Suprapubic skin (tissue), 4 donors: Measurements from ENCODE around the gene SPRED1. TPM values are rescaled to one million over a fixed set of nuclear protein-coding genes. Genes with fewer than 3 reads are reported as not detected.

ENCODE experiments used
- DNase-seq, 2 donors: peaks; one replicate each; pipeline ENCODE4 v3.0.0-alpha.2; 2019; ENCODE audit warnings: low spot score in 2 of 2
- H3K27ac ChIP-seq: fragments of 200-600 bp; sonication (generic); one replicate; pipeline ENCODE4 v1.5.1; 2019
- H3K27me3 ChIP-seq: fragments of 200-600 bp; sonication (generic); one replicate; pipeline ENCODE4 v1.5.1; 2019
- H3K36me3 ChIP-seq: fragments of 200-600 bp; sonication (generic); one replicate; pipeline ENCODE4 v1.5.1; 2019
- H3K4me1 ChIP-seq: fragments of 200-600 bp; sonication (generic); one replicate; pipeline ENCODE4 v1.5.1; 2019
- H3K4me3 ChIP-seq: fragments of 200-600 bp; sonication (generic); one replicate; pipeline ENCODE4 v1.5.1; 2019; ENCODE audit warnings: mild to moderate bottlenecking
- H3K9me3 ChIP-seq: fragments of 200-600 bp; sonication (generic); one replicate; pipeline ENCODE4 v1.5.1; 2019
- CTCF ChIP-seq, 2 donors: fragments of 200-600 bp in 1 of 2; fragments of 450-650 bp in 1 of 2; sonication (generic) in 1 of 2; IDR thresholded peaks; one replicate each; pipeline ENCODE4 v1.5.1; 2016 to 2019; ENCODE audit warnings: antibody characterized with exemption in 2 of 2, mild to moderate bottlenecking in 1 of 2, moderate library complexity in 1 of 2
- EP300 ChIP-seq: sonication (generic); formaldehyde crosslinking; IDR thresholded peaks from one replicate; pipeline ENCODE4 v1.6.1; 2017; ENCODE audit warnings: antibody characterized with exemption
- POLR2A ChIP-seq, 2 donors: fragments of 450-650 bp; IDR thresholded peaks; one replicate each; pipeline ENCODE4 v1.6.1; 2017; ENCODE audit warnings: antibody characterized with exemption in 2 of 2, mild to moderate bottlenecking in 2 of 2, moderate library complexity in 2 of 2
- POLR2AphosphoS5 ChIP-seq, 3 donors: sonication (generic); formaldehyde crosslinking; IDR thresholded peaks; one replicate each; pipeline ENCODE4 v1.6.1; 2017; ENCODE audit warnings: antibody characterized with exemption in 3 of 3
- WGBS: methylation state at CpG from one replicate; pipeline ENCODE4 v1.1.5; 2018; 5-methylcytosine and 5-hydroxymethylcytosine counted together
- total RNA-seq, 4 donors: library from RNA; depleted of rRNA; stranded (reverse); fragments of >200 nt; gene quantifications; one replicate each; pipeline ENCODE4 v1.1.0, GENCODE V29; 2016

The SPRED1 gene
- total RNA-seq, 4 donors from 2014 or later, result 8.8 to 17.6 (median 12.8) TPM

GRCh38 chr15:38217191-38217595 is 35.4 kb upstream of the SPRED1 start:
- H3K9me3 ChIP-seq, result no peaks in the 10 kb centered on the region
- H3K27ac ChIP-seq, result peak overlapping the region; percentile 75
- H3K4me3 ChIP-seq, result no peak overlapping the region
- no peaks in the 10 kb centered on the region for H3K27me3 ChIP-seq
- 52% methylated on average over 3 of the region's 3 CpGs for WGBS
- H3K4me1 ChIP-seq, result peaks cover 20% of the 10 kb centered on the region
- TF ChIP-seq POLR2AphosphoS5 (IDR thresholded peaks at IDR 0.05), result no peak
- TF ChIP-seq EP300, result no peak
- TF ChIP-seq POLR2A (IDR thresholded peaks at IDR 0.05), result no peak
- DNase-seq, result no peak
- H3K36me3 ChIP-seq, result no peaks in the 10 kb centered on the region

DNA sequence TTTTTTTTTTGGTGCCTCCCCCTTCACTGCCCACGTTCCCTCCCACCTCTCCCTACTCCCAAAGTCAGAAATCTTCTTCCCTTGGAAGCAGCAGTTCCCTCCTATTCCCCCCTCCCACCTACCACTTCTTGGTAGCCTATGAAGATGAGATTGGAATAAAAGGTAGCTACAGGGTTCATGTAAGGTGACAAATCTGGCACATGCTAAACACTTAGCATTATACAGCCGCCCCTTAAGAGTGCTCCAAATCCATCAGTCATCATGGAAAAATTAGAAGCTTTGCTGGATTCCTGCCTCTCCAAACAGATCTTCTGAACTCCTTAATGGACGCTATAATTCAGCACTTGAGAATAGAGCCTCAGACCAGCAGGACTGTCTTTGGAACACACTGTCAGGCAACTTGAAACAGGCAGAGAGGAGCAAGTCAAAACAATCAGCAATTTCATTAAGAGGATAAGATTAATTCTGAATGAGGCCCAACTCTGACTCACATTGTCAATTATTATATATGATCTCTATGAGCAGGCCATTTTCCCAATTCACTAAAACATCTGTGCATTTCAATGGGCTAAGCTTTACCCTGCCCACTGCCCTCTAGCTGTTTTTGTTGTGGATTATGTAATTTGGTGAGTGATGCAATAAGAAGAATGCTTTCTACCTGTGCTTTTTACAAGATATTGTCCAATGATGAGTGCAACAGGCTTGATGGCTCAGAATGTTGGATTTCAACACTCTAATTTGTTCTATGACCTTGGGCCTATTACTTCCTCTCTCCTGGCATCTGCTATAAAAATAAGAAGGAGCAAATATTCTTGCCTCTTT is 34.6 kb upstream of the SPRED1 start:
- H3K9me3 ChIP-seq, result no peaks in the 10 kb centered on the region
- H3K4me1 ChIP-seq, result peaks cover 20% of the 10 kb centered on the region
- DNase-seq, result no peak
- 47% methylated on average over 3 of the region's 3 CpGs for WGBS
- H3K36me3 ChIP-seq, result no peaks in the 10 kb centered on the region
- no peak overlapping the region for H3K4me3 ChIP-seq
- no peak for TF ChIP-seq EP300
- TF ChIP-seq CTCF (IDR thresholded peaks at IDR 0.05), result no peak
- TF ChIP-seq POLR2A (IDR thresholded peaks at IDR 0.05), result no peak
- no peak for TF ChIP-seq POLR2AphosphoS5 (IDR thresholded peaks at IDR 0.05)
- no peaks in the 10 kb centered on the region for H3K27me3 ChIP-seq
- H3K27ac ChIP-seq, result peak overlapping the region; percentile 75

DNA sequence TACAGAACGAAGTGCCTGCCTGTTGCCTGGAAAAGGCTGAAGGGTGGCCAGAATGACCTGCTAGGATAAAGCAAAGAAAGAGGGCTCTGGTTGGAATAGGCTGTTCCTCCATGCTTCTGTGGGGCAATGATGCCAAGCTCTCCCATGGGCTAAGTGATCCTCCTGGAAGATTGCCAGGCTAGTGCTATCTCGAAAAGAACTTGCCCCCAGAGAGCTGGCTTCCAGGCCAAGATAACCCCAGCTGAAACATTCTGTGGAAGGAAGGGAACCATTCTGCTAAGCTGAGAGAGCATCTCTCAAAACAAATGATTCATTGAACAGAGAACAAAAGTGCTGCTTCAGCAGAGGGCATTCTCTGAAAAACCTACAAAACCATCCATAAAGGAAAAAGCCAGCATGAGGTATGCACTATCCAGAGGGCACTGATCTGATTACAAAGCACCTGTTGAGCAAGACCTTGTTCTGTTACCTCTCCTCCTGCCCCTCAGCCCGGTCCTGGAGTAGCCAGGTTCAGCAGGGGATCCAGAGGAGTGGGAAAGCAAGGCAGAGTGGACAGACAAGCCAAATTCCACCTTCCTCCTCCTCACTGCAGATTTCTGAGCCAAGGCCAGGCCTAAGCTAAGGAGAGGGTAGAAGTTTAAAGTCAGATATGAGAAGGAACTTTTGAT is 31.9 kb upstream of the SPRED1 start:
- no peaks in the 10 kb centered on the region for H3K36me3 ChIP-seq
- no peaks in the 10 kb centered on the region for H3K27me3 ChIP-seq
- WGBS, result 76% methylated on average over 3 of the region's 3 CpGs
- H3K4me3 ChIP-seq, result no peak overlapping the region
- no peak overlapping the region for H3K27ac ChIP-seq
- H3K9me3 ChIP-seq, result no peaks in the 10 kb centered on the region
- no peak for TF ChIP-seq POLR2A (IDR thresholded peaks at IDR 0.05)
- peaks cover 20% of the 10 kb centered on the region for H3K4me1 ChIP-seq
- no peak for DNase-seq

DNA sequence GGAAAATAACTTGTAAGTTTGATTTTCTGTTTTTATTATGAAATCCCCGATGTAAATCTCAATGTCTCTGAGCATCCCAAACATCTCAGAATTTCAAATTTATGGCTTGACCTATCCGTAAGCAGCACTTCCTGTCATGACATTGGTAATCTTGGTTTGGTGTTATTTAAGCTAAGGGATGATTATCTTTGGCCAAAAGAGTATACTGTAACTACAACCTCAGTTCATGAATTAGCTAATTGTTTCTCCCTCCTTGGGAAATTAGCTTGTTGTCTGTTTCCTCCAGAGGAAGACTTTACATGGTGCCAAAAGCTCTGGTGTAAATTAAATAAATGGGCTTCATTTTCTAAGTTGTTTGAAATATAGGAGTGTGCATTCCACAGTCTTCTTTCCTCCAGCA is 28.1 kb upstream of the SPRED1 start:
- WGBS, result 62% methylated on average over 2 of the region's 2 CpGs
- Histone ChIP-seq H3K27me3 (no peaks in the 10 kb centered on the region), H3K4me3 (no peak overlapping the region), H3K4me1 (peaks cover 5% of the 10 kb centered on the region), H3K36me3 (no peaks in the 10 kb centered on the region), H3K27ac (no peak overlapping the region), H3K9me3 (no peaks in the 10 kb centered on the region)
- no peak for DNase-seq
- TF ChIP-seq POLR2A (IDR thresholded peaks at IDR 0.05), result no peak
- no peak for TF ChIP-seq POLR2AphosphoS5 (IDR thresholded peaks at IDR 0.05)
- no peak for TF ChIP-seq CTCF (IDR thresholded peaks at IDR 0.05)
- no peak for TF ChIP-seq EP300

GRCh38 chr15:38225381-38225780 is 27.3 kb upstream of the SPRED1 start:
- no peak for DNase-seq
- H3K27ac ChIP-seq, result no peak overlapping the region
- H3K36me3 ChIP-seq, result no peaks in the 10 kb centered on the region
- H3K9me3 ChIP-seq, result no peaks in the 10 kb centered on the region
- no peaks in the 10 kb centered on the region for H3K27me3 ChIP-seq
- TF ChIP-seq CTCF (IDR thresholded peaks at IDR 0.05), result no peak
- no peak for TF ChIP-seq EP300
- TF ChIP-seq POLR2A (IDR thresholded peaks at IDR 0.05), result no peak
- TF ChIP-seq POLR2AphosphoS5 (IDR thresholded peaks at IDR 0.05), result no peak
- 70% methylated on average over 1 of the region's 1 CpG for WGBS
- H3K4me3 ChIP-seq, result no peak overlapping the region
- peaks cover 5% of the 10 kb centered on the region for H3K4me1 ChIP-seq

DNA sequence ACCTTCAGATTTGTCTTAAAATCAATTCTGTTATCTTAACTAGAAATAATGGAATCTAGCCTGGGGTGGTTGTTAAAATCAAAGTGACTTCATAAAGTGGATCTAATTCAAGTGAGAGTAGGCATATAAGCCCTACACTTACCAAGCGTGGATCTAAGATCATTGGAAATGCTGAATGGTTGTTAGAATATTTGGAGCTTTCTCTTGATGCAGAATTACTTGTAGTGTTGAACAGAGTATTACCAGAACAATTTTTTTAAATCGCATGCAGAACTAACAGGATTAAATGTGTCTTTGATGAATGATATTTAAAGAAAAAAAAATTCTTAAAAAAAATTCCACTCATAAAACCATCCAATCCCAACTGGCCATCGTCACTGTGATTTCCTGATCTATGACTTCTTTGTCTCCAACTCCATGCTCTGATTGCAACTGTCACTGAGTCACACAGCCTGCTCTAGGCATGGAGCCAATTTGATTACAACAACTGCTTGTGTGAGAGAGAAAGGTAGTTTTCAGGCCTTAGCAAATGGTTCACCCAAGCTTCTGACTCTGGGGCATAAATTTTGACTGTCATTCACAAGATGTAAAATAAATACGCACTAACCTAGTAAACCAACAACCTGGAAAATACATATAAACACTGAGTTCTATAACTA is 25.9 kb upstream of the SPRED1 start:
- WGBS, result 47% methylated on average over 4 of the region's 4 CpGs
- Histone ChIP-seq H3K27me3 (no peaks in the 10 kb centered on the region), H3K4me1 (peaks cover 5% of the 10 kb centered on the region), H3K4me3 (no peak overlapping the region), H3K36me3 (no peaks in the 10 kb centered on the region), H3K9me3 (no peaks in the 10 kb centered on the region), H3K27ac (no peak overlapping the region)
- no peak for DNase-seq
- TF ChIP-seq POLR2AphosphoS5 (IDR thresholded peaks at IDR 0.05), result no peak
- no peak for TF ChIP-seq EP300
- no peak for TF ChIP-seq POLR2A (IDR thresholded peaks at IDR 0.05)
- no peak for TF ChIP-seq CTCF (IDR thresholded peaks at IDR 0.05)
